ENCODE data around the gene PLEKHG4B. TPM values are rescaled to one million over a fixed set of nuclear protein-coding genes. Genes with fewer than 3 reads are reported as not detected.

PLEKHG4B gene
- total RNA-seq, 1 donor from 2014 or later = not detected

DNA sequence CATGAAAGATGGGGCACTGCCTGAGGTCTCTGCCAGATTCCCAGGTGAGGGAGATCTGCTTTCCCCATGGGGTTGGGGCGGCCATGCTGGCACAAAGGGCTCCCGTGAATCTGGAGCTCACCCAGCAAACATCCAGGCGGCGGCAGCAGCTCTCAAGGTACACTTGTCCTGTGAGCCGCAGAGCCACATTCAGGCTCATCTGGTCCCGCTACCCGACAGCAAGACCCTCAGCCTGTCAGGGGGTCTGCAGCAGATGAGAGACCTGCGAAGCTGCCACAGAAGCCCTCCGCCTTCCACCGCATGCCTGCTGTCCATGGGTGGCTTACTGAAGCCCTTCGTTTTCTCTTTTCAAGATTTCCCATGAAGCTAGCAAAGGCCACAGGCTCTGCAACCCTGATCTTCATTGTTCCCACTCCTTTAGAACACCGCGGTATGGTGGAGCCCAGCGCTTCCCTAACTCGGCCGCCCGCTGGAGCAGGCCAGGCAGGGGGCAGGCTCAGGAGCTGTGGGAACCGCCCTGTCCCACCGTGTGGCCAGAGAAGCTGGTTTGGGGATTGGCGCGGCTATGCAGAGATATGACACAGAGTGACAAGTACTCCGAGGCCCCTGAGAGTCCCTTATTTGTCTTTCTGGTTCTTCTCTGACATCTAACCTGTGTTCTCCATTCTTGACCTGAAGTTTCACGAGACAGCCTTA, 108.1 kb downstream of the PLEKHG4B start:
- TF ChIP-seq, protein P1, sequence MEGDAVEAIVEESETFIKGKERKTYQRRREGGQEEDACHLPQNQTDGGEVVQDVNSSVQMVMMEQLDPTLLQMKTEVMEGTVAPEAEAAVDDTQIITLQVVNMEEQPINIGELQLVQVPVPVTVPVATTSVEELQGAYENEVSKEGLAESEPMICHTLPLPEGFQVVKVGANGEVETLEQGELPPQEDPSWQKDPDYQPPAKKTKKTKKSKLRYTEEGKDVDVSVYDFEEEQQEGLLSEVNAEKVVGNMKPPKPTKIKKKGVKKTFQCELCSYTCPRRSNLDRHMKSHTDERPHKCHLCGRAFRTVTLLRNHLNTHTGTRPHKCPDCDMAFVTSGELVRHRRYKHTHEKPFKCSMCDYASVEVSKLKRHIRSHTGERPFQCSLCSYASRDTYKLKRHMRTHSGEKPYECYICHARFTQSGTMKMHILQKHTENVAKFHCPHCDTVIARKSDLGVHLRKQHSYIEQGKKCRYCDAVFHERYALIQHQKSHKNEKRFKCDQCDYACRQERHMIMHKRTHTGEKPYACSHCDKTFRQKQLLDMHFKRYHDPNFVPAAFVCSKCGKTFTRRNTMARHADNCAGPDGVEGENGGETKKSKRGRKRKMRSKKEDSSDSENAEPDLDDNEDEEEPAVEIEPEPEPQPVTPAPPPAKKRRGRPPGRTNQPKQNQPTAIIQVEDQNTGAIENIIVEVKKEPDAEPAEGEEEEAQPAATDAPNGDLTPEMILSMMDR (IDR thresholded peaks at IDR 0.05; ENCODE audit: insufficient read depth, low read length, severe bottlenecking) = no peak
- Histone ChIP-seq H3K36me3 (ENCODE audit: control insufficient read depth, insufficient read depth, low read length) (peaks cover 7% of the 10 kb centered on the region), H3K4me3 (ENCODE audit: low read depth, low read length) (no peak overlapping the region), H3K27me3 (ENCODE audit: control insufficient read depth, insufficient read depth, low read length) (no peaks in the 10 kb centered on the region)
- no peak for DNase-seq (ENCODE audit: low read depth)
- no peak for FAIRE-seq

GRCh38 chr5:200985-201384, 109.0 kb downstream of the PLEKHG4B start:
- Histone ChIP-seq H3K4me3 (ENCODE audit: low read depth, low read length) (no peak overlapping the region), H3K27me3 (ENCODE audit: control insufficient read depth, insufficient read depth, low read length) (no peaks in the 10 kb centered on the region), H3K36me3 (ENCODE audit: control insufficient read depth, insufficient read depth, low read length) (peaks cover 7% of the 10 kb centered on the region)
- TF ChIP-seq, protein P1 (IDR thresholded peaks at IDR 0.05; ENCODE audit: insufficient read depth, low read length, severe bottlenecking) = no peak
- DNase-seq (ENCODE audit: low read depth) (no peak), FAIRE-seq (no peak)

GRCh38 chr5:201672-202071, 109.7 kb downstream of the PLEKHG4B start:
- H3K36me3 ChIP-seq (ENCODE audit: control insufficient read depth, insufficient read depth, low read length) = peaks cover 7% of the 10 kb centered on the region
- no peak overlapping the region for H3K4me3 ChIP-seq (ENCODE audit: low read depth, low read length)
- DNase-seq (ENCODE audit: low read depth) (no peak), FAIRE-seq (no peak)
- TF ChIP-seq, protein P1 (IDR thresholded peaks at IDR 0.05; ENCODE audit: insufficient read depth, low read length, severe bottlenecking) = no peak
- H3K27me3 ChIP-seq (ENCODE audit: control insufficient read depth, insufficient read depth, low read length) = no peaks in the 10 kb centered on the region

DNA sequence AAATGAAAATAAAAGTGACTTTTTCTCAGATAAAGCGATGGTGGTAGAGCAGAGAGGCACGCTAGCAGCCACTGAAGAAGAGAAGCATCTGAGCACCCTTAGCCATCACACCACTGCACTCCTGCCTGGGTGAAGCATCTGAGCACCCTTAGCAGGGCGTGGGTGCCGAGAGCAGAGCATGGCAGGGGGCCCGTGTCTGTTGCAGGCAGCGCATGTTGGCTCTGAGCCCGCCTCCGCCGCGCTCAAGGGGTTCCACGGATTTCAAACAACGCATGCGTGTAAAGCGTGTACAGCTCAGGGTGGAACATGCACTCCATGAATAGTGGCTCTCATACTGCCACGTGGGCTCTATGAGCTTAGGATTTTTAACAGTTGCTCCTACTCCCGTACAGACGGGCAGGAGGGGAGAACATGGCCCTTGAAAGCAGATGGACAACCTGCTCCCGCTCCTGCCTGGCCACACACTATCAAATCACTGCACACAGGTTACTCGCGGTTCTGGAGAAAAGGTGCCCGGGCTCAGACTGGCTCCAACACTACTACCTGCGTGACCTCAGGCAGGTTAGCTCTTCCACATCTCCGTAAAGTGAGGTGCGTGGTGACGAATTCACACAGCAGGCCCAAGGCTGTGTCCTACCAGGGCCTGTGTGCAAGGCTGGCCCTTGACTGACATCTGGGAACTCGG, 111.4 kb downstream of the PLEKHG4B start:
- H3K36me3 ChIP-seq (ENCODE audit: control insufficient read depth, insufficient read depth, low read length) = peaks cover 7% of the 10 kb centered on the region
- DNase-seq (ENCODE audit: low read depth) = no peak
- TF ChIP-seq, protein P1 (IDR thresholded peaks at IDR 0.05; ENCODE audit: insufficient read depth, low read length, severe bottlenecking) = no peak
- no peak for FAIRE-seq
- no peak overlapping the region for H3K4me3 ChIP-seq (ENCODE audit: low read depth, low read length)
- H3K27me3 ChIP-seq (ENCODE audit: control insufficient read depth, insufficient read depth, low read length) = no peaks in the 10 kb centered on the region

GRCh38 chr5:204001-204400, 112.0 kb downstream of the PLEKHG4B start:
- TF ChIP-seq, protein P1 (IDR thresholded peaks at IDR 0.05; ENCODE audit: insufficient read depth, low read length, severe bottlenecking) = no peak
- peaks cover 7% of the 10 kb centered on the region for H3K36me3 ChIP-seq (ENCODE audit: control insufficient read depth, insufficient read depth, low read length)
- no peak overlapping the region for H3K4me3 ChIP-seq (ENCODE audit: low read depth, low read length)
- FAIRE-seq = no peak
- no peaks in the 10 kb centered on the region for H3K27me3 ChIP-seq (ENCODE audit: control insufficient read depth, insufficient read depth, low read length)
- no peak for DNase-seq (ENCODE audit: low read depth)
